GM18505 (cell line): ENCODE data around the gene EPC2.

Experiments used
- ATAC-seq: cut with Tn5 transposase; IDR thresholded peaks from one replicate; pipeline ENCODE4 v1.9.1; 2021; ENCODE audit not compliant: unreplicated experiment
- POLR2A ChIP-seq: IDR thresholded peaks from 4 replicates; pipeline ENCODE4 v1.6.1; 2011; ENCODE audit warnings: borderline replicate concordance; ENCODE audit not compliant: insufficient read depth, insufficient read length; ENCODE audit errors: extremely low read depth

EPC2 gene

GRCh38 chr2:148810081-148810480 lies 165.5 kb downstream of the EPC2 start:
- no peak for TF ChIP-seq POLR2A
- no peak for ATAC-seq

GRCh38 chr2:148812306-148812705 lies 167.8 kb downstream of the EPC2 start:
- ATAC-seq = no peak
- no peak for TF ChIP-seq POLR2A

- no peak for TF ChIP-seq POLR2A
- peak; percentile 98 for ATAC-seq
Measured at GRCh38 chr2:148813603-148814065, 169.1 kb downstream of the EPC2 start.

GRCh38 chr2:148814143-148814859 lies 169.8 kb downstream of the EPC2 start:
- no peak for TF ChIP-seq POLR2A
- peak; percentile 6 for ATAC-seq

- ATAC-seq = no peak
- no peak for TF ChIP-seq POLR2A
Measured at GRCh38 chr2:148814860-148815419, 170.4 kb downstream of the EPC2 start.

GRCh38 chr2:148816176-148816575 lies 171.6 kb downstream of the EPC2 start:
- no peak for ATAC-seq
- no peak for TF ChIP-seq POLR2A

GRCh38 chr2:148817210-148817708 lies 172.7 kb downstream of the EPC2 start:
- TF ChIP-seq POLR2A = no peak
- no peak for ATAC-seq

GRCh38 chr2:148819019-148819585 lies 174.6 kb downstream of the EPC2 start:
- no peak for ATAC-seq
- no peak for TF ChIP-seq POLR2A

GRCh38 chr2:148824190-148824589 lies 179.6 kb downstream of the EPC2 start:
- no peak for ATAC-seq
- TF ChIP-seq POLR2A = no peak

GRCh38 chr2:148826791-148827190 lies 182.2 kb downstream of the EPC2 start:
- no peak for ATAC-seq
- TF ChIP-seq POLR2A = no peak

GRCh38 chr2:148828941-148829340 lies 184.4 kb downstream of the EPC2 start:
- no peak for ATAC-seq
- no peak for TF ChIP-seq POLR2A

- no peak for ATAC-seq
- no peak for TF ChIP-seq POLR2A
Measured at GRCh38 chr2:148829618-148830017, 185.1 kb downstream of the EPC2 start.

GRCh38 chr2:148832637-148833036 lies 188.1 kb downstream of the EPC2 start:
- ATAC-seq = no peak
- no peak for TF ChIP-seq POLR2A
